GM15510 (cell line): ENCODE data around the gene SCAND1.

Source experiments
- POLR2A ChIP-seq: IDR thresholded peaks from 3 replicates; pipeline ENCODE4 v1.6.1; 2011; ENCODE audit warnings: borderline replicate concordance; ENCODE audit not compliant: insufficient read length; ENCODE audit errors: extremely low read depth

Gene SCAND1

DNA sequence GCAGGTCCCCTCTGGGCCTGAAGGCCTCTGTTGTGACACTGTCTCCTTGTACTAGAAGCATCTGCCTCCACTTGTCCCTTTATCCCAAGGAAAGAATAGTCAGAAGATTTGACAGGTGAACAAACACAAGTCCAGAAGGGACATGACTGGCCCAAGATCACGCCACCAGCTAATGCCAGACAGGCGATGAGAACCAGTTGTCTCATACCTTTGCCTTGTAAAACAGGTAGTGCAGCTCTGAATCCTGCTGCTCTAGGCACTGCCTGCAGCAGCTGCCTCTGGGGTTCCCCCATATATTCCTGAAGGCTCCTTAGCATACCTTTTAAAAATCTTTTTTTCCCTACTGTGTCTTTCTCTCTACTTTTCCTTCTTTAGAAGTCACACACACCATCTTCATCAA is 25.0 kb downstream of the SCAND1 start:
- no peak for TF ChIP-seq POLR2A

DNA sequence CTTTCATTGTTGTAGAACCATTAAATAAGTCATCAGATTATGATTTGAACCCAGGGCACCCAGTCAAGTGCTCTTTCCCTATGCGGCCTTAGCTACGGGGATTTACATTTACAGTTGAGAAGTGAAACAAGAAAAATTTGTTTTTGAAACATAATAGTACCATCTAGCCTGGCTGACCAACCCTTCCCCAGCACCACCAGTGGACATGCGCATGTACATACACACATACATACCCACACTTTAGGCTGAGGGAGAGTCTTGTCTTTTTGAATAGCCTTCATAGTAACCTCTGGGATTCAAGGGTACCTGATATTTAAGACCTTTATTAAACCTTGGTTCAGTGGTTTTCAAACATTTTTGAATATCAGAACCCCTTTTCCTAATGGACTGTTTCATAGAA is 33.8 kb downstream of the SCAND1 start:
- TF ChIP-seq POLR2A: no peak

- no peak for TF ChIP-seq POLR2A
Observed at GRCh38 chr20:35918021-35918420, 36.3 kb downstream of the SCAND1 start.

GRCh38 chr20:35917077-35917476 is 37.2 kb downstream of the SCAND1 start:
- TF ChIP-seq POLR2A: no peak

GRCh38 chr20:35912881-35913280 is 41.4 kb downstream of the SCAND1 start:
- TF ChIP-seq POLR2A: no peak

- TF ChIP-seq POLR2A: no peak
Observed at GRCh38 chr20:35910254-35910653, 44.0 kb downstream of the SCAND1 start.

DNA sequence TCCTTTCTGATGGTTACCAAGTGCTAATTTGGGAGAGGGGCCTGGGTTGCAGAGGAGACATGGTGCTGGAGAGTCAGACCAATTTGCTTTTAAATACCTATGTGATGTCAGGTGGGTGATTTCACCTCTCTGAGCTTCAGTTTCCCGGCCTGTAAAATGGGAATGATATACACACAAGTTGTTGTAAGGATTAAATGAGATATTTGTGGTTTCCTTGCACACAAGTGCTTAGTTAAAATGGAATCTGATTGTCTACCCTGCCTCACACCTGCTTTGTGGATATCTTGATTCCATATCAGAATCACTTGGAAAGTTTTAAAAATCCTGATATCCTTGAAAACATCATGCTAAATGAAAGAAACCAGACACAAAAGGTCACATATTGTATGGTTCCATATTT is 44.5 kb downstream of the SCAND1 start:
- TF ChIP-seq POLR2A: no peak

DNA sequence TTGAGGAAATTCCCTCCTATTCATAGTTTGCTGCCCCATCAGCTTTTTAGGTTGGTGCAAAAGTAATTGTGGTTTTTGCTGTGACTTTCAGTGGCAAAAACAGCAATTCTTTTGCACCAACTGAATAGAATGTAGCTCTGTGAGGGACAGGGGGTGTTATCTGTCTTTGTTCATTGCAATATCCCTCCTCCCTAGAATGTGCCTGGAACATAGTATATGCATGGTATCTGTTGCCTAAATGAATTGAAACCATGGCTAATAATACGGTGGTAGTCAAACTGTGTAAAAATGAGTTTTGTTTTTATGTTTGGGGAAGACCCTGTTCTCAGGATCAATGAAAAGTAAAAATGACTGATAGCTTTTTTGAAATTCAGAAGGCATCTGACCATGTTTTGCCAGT is 45.1 kb downstream of the SCAND1 start:
- no peak for TF ChIP-seq POLR2A

DNA sequence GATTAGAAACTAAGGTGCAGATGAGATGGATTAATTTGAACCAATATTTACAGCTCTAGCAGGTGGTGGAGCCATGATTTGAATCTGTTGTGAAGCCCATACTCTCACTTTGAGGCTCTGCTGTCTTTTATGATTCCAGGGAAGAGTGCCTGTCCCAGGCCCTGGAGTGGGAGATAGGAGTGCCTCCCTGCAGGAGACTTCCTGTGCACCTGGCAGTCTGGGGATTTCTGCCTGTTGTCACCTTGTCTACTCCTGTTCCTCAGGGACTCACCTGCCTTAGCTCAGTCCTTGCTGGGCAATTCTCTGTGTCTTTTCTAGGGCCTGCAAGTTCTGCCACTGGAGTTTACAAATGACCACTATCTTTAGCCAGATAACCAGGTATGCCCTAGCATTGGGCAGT is 46.3 kb downstream of the SCAND1 start:
- TF ChIP-seq POLR2A: no peak

- TF ChIP-seq POLR2A: no peak
Observed at GRCh38 chr20:35907017-35907701, 47.1 kb downstream of the SCAND1 start.

DNA sequence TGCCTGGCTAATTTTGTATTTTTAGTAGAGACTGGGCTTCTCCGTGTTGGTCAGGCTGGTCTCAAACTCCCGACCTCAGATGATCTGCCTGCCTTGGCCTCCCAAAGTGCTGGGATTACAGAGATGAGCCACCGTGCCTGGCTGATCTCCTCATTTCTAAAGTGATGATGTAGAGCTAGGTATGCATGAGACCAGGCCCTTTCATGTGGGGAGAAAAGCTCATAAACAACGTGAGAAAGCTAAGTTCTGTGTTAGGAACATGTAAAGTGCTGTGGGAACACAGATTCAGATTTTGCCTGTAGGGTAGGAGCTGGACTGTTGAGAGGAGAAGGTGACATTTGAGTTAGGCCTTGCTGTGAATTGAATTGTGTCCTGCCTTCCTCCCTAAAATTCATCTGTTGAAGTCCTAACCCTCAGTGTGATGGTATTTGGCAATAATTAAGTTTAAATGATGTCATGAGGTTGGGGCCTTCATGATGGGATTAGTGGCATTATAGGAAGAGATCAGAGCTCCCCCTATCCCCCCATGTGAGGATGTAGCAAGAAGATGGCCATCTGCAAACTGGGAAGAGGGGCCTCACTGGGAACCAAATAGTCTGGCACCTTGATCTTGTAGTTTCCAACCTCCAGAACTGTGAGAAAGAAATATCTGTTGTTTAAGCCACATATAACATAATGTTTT is 49.2 kb downstream of the SCAND1 start:
- no peak for TF ChIP-seq POLR2A

- TF ChIP-seq POLR2A: no peak
Observed at GRCh38 chr20:35903843-35904242, 50.5 kb downstream of the SCAND1 start.
